ENCODE measurements around the gene PAK1. TPM values are rescaled to one million over a fixed set of nuclear protein-coding genes. Genes with fewer than 3 reads are reported as not detected.

PAK1 gene
- total RNA-seq, 6 donors from 2014 or later: 14.9 to 49.2 (median 30.1) TPM

GRCh38 chr11:77418155-77418970 is 55.5 kb downstream of the PAK1 start:
- no peaks in the 10 kb centered on the region for H3K27me3 ChIP-seq
- 65 to 73% methylated on average over 3 of the region's 3 CpGs for WGBS, 2 donors
- H3K9me3 ChIP-seq: no peaks in the 10 kb centered on the region
- ATAC-seq (ENCODE audit: low FRiP score in 2 of 2) (no peak), DNase-seq (no peak)
- TF ChIP-seq POLR2AphosphoS5 (IDR thresholded peaks at IDR 0.05) (no peak), EP300 (IDR thresholded peaks at IDR 0.05) (no peak), CTCF (IDR thresholded peaks at IDR 0.05) (no peak), POLR2A (IDR thresholded peaks at IDR 0.05) (no peak)
- no peak overlapping the region for H3K4me3 ChIP-seq
- no peaks in the 10 kb centered on the region for H3K36me3 ChIP-seq
- H3K4me1 ChIP-seq: no peaks in the 10 kb centered on the region
- H3K27ac ChIP-seq: peak overlapping the region in 1 of 4 donors; percentile 14

- ATAC-seq (ENCODE audit: low FRiP score in 2 of 2) (no peak), DNase-seq (no peak)
- Histone ChIP-seq H3K4me3 (no peak overlapping the region), H3K4me1 (peaks cover 4 to 11% (median 7%) of the 10 kb centered on the region in 4 donors), H3K36me3 (no peaks in the 10 kb centered on the region), H3K27me3 (no peaks in the 10 kb centered on the region), H3K9me3 (no peaks in the 10 kb centered on the region), H3K27ac (no peak overlapping the region)
- 96 to 97% methylated on average over 3 of the region's 3 CpGs for WGBS, 2 donors
- TF ChIP-seq EP300 (IDR thresholded peaks at IDR 0.05): no peak
- TF ChIP-seq POLR2A (IDR thresholded peaks at IDR 0.05): no peak
- no peak for TF ChIP-seq POLR2AphosphoS5 (IDR thresholded peaks at IDR 0.05)
- TF ChIP-seq CTCF (IDR thresholded peaks at IDR 0.05): no peak
These were observed 57.5 kb downstream of the PAK1 start for GRCh38 chr11:77416357-77416756.

- Histone ChIP-seq H3K36me3 (no peaks in the 10 kb centered on the region), H3K9me3 (no peaks in the 10 kb centered on the region), H3K4me3 (no peak overlapping the region), H3K4me1 (peaks cover 7 to 24% (median 11%) of the 10 kb centered on the region in 4 donors), H3K27ac (no peak overlapping the region), H3K27me3 (no peaks in the 10 kb centered on the region)
- no peak for ATAC-seq (ENCODE audit: low FRiP score in 2 of 2)
- WGBS, 2 donors: 64 to 74% methylated on average over 3 of the region's 3 CpGs
- no peak for DNase-seq
- no peak for TF ChIP-seq POLR2AphosphoS5 (IDR thresholded peaks at IDR 0.05)
- no peak for TF ChIP-seq CTCF (IDR thresholded peaks at IDR 0.05)
- no peak for TF ChIP-seq EP300 (IDR thresholded peaks at IDR 0.05)
- no peak for TF ChIP-seq POLR2A (IDR thresholded peaks at IDR 0.05)
These were observed 59.9 kb downstream of the PAK1 start for GRCh38 chr11:77413850-77414460.

GRCh38 chr11:77412814-77413213 is 61.1 kb downstream of the PAK1 start:
- no peaks in the 10 kb centered on the region for H3K36me3 ChIP-seq
- 94% methylated on average over 5 of the region's 5 CpGs for WGBS, 2 donors
- no peaks in the 10 kb centered on the region for H3K9me3 ChIP-seq
- H3K27me3 ChIP-seq: no peaks in the 10 kb centered on the region
- no peak overlapping the region for H3K27ac ChIP-seq
- H3K4me3 ChIP-seq: no peak overlapping the region
- ATAC-seq (ENCODE audit: low FRiP score in 2 of 2) (no peak), DNase-seq (no peak)
- H3K4me1 ChIP-seq: peaks cover 7 to 29% (median 14%) of the 10 kb centered on the region in 4 donors
- TF ChIP-seq POLR2AphosphoS5 (IDR thresholded peaks at IDR 0.05) (no peak), CTCF (IDR thresholded peaks at IDR 0.05) (no peak), POLR2A (IDR thresholded peaks at IDR 0.05) (no peak), EP300 (IDR thresholded peaks at IDR 0.05) (no peak)
